Astrocyte of the hippocampus (primary cell): ENCODE measurements around the gene MYO9B.
A peak's percentile ranks its signal among the peaks of the same experiment; 100 is the strongest.

Source experiments
- DNase-seq: peaks from one replicate; pipeline ENCODE4 v3.0.0; 2011; ENCODE audit warnings: low read depth, low spot score

The MYO9B gene

DNA sequence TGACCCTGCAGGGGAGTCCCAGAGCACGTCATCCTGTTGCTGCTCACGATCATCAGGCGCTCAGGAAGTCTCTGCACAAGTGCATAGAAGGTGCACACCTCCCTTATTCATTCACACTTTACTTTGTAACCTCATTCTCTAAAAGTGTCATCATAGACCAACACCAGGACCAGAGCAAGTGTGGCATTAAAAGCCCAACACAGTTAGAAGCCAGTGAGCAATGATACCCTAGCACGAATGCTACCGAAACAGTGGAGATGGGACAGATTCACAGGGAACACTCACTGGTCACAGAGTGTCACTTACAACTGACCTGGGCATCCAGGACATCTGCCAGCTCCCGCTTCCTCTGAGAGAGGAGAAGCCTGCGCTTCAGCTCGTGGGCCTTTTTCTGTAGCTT, 17.3 kb upstream of the MYO9B start:
- peak; percentile 52 for DNase-seq

DNA sequence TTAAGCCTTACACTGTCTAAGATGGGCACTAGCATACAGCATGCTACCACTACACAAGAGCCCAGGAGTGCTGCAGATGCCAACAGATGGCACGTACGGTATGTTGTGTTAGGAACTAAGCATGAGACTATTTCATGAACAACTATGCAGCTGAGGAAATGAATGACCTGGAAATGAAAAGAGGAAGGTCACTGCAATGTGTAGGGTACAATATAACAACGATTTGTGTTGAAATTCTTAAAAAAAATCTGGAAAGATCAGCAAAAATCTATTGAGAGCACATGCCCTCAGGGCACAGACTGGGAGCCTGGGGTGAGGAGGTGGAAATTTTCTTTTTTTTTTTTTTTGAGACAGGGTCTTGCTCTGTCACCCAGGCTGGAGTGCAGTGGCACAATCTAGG, 14.8 kb upstream of the MYO9B start:
- DNase-seq, result no peak

DNA sequence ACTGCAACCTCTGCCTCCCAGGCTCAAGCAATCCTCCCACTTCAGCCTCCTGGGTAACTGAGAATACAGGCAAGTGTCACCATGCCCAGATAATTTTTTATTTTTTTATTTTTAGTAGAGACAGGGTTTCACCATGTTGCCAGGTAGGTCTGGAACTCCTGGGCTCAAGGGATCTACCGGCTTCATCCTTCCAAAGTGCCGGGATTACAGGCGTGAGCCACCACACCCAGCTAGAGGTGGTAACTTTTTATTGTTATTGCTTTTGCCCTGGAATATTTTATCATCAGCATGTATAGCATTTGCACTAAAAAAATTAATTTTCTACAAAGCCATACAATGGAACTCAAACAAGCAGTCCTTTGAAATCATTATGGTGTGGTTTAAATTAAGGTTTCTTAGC, 14.4 kb upstream of the MYO9B start:
- no peak for DNase-seq

DNA sequence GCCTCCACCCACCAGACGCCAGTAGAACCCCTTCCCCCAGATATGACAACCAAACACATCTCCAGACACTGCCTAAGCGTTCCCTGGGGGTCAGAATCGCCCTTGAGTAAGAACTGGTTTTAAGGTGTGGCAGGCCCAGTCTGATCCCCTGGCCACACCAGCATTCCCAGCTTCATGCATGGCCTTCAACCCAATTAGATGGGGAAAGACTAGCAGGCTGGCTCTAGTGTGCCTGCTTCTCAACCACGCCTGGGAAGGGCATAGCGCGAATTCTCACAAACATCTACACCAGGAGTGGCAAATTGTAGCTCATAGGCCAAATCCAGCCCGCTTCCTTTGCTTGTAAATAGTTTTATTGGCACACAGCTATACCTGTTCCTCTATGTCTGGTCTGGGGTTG, 13.9 kb upstream of the MYO9B start:
- no peak for DNase-seq

DNA sequence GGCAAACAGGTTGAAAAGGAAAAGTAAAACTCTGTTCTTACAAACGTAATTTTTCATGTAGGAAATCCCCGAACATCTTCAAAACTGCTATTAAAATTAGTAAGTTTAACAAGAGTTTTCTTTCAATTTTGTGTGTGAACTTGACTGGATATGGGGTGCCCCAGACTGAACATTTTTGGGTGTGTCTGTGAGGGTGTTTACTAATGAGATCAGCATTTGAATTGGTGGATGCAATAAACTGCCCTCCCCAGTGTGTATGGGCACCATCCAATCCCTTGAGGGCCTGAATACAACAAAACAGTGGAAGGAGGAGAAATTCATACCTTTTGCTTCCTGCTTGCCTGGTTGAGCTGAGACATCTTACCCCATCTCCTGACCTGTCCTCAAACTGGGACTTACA, 12.1 kb upstream of the MYO9B start:
- no peak for DNase-seq

DNA sequence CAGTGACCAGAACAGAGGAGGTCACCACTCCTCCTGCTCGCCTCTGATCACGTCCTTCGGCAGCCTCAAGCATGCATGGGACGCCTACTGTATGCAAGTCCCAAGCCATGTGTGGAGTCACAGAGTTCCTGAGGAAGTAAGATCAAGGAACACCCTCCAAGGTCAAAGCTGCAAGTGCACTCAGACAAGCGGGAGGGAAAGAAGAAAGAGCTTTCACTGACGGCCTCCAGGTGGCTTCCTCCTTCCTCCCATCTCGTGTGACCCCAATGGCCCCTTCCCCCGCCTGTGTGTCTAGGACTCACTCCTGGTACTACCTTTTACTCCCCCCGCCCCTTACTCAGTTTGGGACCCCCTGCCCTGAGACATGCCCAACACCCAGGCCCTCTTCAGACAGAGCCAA, 6.4 kb upstream of the MYO9B start:
- no peak for DNase-seq

DNA sequence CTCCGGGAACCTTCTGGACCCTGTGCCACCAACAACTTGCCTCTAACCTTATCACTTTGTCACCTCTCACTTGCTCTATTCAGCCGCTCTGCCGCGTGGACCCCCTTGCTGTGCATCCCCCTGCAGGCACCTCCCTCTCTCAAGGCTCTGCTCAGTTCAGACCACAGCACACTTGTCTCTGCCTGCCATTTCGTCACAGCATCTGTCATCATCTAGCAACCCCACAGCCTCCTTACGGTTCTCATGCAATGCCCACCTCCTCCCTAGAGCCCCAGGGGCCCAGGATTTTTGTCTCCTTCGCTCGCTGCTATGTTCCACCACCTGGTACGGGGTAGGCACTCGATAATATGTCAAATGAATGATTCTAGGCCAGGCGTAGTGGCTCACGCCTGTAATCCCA, 5.2 kb upstream of the MYO9B start:
- no peak for DNase-seq

DNA sequence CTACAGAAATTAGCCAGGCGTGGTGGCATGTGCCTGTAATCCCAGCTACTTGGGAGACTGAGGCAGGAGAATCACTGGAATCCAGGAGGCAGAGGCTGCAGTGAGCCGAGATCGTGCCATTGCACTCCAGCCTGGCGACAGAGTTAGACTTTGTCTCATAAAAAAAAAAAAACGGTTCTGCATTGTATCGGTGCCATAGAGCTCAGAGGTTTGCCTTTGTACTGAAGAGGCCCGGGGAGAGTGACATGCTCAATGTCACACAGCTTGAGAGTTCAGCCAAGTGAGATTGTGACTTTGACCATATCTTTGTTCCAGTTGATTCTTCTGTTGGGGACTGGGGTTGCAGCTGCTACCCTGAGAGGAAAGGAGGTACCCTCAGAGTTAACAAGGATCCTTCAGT, 4.7 kb upstream of the MYO9B start:
- DNase-seq, result no peak

DNA sequence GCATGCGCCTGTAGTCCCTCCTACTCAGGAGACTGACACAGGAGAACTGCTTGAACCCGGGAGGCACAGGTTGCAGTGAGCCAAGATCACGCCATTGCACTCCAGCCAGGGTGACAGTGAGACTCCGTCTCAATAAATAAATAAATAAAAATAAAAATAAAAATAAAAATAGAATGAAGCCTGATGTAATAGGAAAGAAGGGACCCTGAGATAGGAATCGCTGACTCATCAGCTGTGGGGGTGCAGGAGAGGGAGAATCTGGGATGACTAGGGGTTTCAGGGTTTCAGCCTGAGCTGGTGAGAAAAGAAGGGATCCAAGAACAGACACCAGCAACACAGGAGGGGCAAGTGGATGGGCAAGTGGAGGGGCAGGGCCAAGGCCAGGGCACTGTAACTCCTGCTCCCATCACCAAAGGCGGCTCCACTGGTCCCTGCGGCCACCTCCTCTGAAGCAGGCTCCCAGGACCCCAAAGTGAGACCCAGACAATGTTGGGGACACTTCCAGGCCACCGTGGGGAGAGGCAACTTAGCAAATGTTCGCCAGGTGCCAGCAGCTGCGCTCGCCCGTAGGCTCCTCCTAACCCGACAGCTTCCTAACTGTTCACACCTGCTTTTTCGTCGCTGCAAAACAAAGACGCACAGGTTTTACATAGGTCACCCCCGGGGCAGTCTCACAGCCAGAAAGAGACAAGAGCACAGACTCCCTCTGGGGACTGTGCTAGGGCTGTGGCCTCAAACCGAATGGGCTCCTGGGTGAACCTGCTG, 1.5 kb upstream of the MYO9B start:
- DNase-seq, result no peak

DNA sequence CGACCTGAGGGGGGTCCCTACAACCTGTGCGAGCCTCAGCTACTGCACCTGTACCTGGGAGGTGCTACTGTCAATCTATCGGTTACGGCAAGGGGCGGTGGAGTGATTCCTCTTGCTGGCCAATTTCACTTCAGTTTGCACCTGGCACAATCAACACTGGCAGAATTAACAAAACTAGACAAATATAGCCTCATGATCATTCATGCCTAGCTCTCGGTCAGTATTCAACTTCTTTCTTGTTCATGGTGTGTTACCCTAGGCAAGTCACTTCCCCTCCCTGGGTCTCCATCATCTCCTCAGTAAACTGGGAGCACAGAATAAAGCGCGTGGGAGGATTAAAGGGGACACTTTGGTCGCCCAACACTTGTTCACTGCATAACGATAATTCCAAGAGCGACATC, 943 bp upstream of the MYO9B start:
- DNase-seq, result no peak

DNA sequence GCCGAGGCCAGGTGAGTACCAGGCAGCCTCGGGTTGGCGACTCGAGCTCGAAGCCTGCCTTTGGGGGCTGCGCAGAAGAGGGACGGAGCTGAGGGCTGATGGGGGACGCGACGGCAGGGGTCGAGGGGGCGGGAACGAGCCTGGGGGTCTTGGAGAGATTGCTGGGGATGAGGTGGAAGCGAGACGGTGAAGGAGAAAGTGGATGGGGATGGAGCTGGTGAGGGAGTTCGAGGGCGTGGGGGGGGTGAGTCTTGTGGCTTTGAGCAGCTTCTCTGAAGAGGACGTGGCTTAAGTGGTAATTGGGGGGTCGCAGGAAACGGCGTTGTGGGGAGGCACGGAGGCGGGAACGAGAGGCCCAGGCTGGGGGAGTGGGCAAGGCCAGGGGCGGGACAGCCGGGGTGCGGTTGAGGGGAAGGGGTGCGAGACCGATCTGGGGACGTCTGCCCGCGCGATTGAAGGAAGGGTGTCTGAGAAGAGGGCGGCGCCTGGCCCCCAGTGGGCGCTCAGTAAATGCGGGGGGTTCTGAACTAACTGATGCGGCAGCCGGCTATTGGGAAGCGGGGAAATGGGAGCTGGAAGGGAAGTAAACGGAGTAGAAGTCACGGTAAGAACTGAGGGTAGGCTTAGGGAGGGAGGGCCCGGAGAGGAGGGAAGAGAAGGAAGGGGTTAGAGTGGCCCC, 426 bp downstream of the MYO9B start:
- DNase-seq, result peak; percentile 55

DNA sequence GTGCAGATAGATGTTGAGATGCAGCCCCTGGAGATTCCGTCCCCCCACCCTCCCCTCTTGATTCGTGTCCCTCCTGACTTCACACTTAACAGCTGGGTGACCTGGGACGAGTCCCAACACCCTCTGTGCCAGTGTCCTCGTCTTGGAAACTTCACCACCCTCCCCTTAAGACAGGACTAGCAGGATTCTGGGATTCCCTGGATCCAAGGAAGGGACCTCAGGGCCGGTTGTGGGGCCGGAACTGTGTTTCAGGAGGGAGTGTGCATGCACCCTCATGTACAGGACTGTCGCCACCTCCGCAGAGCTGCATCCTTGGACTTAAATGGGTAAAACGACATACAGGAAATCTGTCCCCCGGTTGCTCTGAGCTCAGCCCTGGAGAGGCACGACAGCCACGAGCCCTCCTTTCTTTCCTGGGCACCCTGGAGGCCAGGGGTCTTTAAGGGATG, 990 bp downstream of the MYO9B start:
- peak; percentile 37 for DNase-seq

DNA sequence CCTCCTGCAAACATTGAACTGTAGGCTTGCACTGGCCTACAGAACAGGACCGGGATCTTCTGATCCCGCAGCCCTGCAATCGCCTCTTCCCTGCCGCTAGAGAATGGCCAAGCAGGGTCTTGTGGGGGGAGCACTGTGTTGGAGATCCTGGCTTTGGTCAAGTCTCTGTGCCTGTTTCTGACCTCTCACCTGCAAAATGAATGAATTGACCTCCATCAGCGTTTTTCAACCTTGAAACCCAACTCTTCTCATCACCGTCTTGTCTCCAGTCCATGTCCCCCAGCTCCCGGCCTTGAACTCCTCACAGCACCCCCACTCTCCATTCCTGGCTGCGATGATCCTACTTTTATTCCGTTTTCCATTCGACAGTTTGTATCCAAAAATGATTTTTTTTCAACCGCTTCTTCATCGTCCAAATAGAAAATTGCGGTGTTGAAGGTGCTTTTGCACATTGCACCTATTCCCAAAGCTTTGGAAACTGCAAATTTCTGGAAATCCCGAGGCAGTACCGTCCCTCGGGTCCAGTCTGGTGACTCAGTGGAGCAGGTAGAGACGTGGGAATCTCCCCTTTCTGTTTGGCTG, 2.0 kb downstream of the MYO9B start:
- DNase-seq, result no peak

DNA sequence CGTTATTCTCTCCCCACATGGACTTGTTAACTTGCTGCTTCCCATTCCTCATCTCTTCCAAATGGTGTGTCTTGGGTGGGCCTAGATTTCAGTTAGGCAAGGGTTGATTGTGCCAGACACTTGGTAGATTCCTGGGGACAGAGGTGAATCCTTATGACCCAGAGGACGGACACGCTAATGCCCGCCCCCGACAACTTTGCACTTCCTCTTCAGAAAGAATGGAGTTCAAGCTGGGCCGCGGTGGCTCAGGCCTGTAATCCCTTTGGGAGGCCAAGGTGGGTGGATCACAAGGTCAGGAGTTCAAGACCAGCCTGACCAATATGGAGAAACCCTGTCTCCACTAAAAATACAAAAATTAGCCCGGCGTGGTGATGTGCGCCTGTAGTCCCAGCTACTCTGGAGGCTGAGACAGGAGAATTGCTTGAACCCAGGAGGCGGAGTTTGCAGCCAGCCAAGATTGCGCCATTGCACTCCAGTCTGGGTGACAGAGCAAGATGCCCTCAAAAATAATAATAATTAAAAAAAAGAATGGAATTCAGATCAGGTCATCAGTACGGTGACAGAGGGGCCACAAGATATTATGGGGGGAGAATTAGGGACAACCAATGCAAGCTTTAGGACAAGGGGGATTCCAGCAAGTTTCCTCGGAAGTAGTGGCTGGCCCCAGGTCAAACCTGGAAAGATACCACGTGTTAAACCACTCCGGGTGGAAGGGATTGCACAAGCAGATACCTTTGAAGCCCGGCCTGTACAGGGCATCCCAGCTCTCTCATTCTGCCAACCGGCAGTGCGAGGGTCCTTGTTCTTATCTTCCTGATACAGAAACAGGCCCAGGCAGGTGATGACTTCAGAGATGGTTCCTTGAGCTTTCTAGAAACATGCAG, 2.7 kb downstream of the MYO9B start:
- DNase-seq, result no peak

DNA sequence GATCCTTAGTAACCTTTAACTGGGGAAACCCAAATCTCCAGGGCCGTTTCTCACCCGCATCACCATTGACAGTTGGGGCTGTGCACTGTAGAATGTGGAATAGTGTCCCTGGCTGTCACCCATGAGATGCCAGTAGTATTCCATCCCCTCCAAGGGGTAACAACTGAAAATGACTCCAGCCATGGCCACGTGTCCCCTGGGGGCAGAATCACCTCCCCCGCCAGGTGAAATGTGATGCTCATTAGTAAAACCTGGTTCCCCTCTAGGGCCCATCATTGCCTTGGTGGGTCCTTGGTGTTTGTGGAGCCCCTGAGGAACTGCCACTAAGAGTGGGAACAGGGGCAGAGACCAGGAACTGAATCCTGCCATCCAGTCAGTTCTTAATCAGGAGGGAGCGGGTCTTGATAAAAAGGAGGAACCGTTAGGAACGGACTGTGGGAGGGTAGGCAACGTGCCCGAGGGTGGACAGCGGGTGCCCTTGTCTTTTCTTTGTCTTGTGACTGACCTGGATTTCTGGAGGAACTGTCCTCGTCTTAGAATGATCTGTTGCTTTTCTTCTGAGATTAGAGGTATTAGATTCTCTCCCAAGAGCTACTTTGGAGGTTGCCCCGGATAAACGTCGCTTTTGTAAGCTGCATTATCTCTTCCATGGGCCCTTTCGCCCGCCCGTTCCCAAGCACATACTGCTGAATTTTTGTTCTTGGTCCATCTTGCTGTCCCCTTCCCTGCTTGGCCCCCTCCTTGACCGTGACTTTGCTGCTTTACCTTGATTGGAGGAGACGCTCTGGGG, 3.5 kb downstream of the MYO9B start:
- peak; percentile 11 for DNase-seq

DNA sequence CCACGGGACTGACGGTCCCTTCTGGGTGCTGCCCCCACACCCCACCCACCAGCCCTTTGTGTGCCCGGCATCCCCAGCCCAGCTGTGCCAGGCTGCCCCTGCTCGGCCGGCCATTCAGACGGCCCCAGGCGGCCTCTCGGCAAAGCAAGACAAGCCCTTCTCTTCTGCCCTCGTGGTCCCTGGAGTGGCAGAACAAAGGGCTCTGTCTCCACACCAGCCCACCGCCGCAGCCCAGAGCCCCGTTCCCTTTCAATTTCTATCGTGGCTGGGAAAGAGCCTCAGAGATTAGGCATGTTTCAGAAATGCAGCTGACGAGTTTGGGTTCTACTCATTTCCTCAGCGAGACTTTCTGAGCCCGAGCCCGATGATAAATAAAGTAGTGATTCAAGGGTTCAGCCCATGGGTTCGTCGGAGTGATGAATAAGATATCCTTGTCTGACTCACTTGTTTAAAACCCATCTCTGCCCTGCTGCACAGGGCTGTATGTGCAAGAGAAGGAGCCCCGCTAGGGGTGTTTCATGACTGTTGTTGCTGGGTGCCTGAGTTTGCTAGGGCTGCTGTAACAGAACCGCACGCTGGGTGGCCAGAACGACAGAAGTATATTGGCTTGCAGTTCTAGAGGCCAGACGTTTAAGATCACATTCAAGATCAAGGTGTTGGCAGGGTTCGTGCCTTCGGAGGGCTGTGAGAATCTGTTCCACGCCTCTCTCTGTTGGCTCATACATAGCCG, 4.3 kb downstream of the MYO9B start:
- peak; percentile 97 for DNase-seq

DNA sequence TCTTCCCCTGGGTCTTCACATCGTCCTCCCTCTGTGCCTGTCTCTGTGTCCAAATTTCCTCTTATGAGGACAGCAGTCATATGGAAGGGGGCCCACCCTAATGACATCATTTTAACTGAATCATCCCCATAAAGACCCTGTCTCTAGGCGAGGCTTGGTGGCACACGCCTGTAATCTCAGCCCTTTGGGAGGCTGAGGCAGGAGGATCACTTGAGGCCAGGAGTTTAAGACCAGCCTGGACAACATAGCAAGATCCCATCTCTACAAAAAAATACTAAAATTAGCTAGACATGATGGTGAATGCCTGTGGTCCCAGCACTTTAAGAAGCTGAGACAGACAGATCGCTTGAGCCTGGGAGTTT, 4.8 kb downstream of the MYO9B start:
- DNase-seq, result no peak

DNA sequence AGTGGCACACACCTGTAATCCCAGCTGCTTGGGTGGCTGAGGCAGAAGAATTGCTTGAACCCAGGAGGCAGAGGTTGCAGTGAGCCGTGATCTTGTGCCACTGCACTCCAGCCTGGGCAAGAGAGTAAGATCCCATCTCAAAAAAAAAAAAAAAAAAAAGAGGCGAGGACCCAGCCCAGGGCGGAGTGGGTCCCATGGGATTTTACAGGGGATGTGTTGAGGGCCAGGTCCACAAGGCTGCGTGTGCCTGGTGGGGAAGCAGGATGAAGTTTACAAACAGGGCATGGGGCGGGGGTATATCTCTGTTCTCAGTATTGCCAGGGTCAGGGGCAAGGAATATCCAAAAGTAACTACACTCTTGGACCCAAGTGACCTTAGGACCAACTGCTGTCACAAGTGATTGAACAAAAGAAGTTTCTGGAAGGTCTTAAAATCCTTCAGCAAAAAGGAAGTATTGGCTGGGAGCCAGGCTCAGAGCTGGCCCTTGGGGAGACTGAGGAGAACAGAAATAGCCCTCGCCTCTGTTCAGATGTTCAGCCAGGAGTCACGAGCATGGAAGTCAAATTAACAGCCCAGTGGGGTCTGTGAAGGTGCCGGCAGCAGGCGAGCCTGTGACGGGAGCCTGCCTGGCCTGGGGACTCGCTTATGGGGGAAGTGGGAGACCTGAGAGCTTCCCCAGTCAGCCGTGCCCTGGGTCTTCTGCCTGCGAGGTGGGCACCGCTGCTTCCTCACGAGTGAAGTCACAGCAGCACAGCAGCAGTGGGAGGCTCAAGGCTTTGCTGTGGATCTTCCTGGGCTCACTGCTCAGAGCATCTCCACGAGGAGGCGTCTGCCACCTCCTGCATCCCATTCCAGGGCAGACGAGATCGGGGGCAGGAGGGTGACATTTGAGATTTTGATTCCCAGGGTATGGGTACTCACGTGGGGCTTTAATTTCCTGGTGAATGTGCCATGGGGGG, 6.4 kb downstream of the MYO9B start:
- DNase-seq, result no peak

DNA sequence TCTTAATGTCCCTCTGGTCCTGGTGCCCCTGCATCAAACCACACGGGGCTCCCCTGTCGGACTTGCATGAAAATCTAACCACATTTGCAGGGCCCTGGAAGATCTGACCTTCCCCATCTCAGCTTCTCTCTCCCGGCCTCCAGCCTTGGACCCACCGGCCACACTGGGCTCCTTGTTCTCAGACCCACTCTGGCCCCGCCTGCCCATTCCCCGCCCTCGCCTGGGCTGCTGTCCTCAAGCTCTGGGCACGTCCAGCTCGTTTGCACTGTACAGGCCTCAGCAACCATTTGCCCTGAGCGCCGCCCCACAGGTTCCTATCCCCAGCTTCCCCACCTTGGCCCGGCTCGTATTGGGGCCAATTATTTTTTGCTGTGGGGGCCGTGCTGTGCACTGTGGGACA, 10.5 kb downstream of the MYO9B start:
- DNase-seq, result no peak

DNA sequence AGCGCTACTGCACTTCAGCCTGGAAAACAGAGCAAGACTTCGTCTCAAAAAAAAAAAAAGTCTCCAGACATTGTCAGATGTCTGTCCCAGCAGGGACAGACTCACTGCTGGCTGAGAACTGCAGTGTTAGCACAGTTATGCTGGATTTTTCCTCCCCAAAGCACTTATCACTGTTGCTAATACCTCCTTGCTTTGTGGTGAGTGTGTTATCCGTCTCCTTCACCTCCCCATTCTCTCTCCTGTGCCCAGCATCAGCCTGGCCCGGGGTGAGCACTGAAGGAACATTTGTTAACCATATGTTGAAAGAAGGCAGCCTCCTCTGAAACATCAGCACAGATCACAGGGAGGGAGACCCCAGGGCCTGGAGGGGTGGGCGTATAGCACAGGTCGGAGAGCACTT, 11.3 kb downstream of the MYO9B start:
- DNase-seq, result no peak
